Glutamatergic neuron (in vitro differentiated cells): ENCODE data around the gene RHOJ. TPM values are rescaled to one million over a fixed set of nuclear protein-coding genes. Genes with fewer than 3 reads are reported as not detected.

Source experiments
- DNase-seq: peaks from one replicate; pipeline ENCODE4 v3.0.0; 2022
- H3K27ac Mint-ChIP-seq: one replicate; pipeline ENCODE4 v1.8.0; 2020; ENCODE audit warnings: mild to moderate bottlenecking, mixed read lengths, inconsistent platforms; ENCODE audit not compliant: unreplicated experiment
- H3K27me3 Mint-ChIP-seq: one replicate; pipeline ENCODE4 v1.8.0; 2020; ENCODE audit warnings: mild to moderate bottlenecking, moderate library complexity, mixed read lengths, inconsistent platforms; ENCODE audit not compliant: unreplicated experiment
- H3K36me3 Mint-ChIP-seq: one replicate; pipeline ENCODE4 v1.8.0; 2020; ENCODE audit warnings: mild to moderate bottlenecking, mixed read lengths, inconsistent platforms; ENCODE audit not compliant: unreplicated experiment
- H3K4me1 Mint-ChIP-seq: one replicate; pipeline ENCODE4 v1.8.0; 2020; ENCODE audit warnings: mild to moderate bottlenecking, low read depth, mixed read lengths, inconsistent platforms; ENCODE audit not compliant: unreplicated experiment
- H3K4me3 Mint-ChIP-seq: one replicate; pipeline ENCODE4 v1.8.0; 2020; ENCODE audit warnings: mild to moderate bottlenecking, mixed read lengths, inconsistent platforms; ENCODE audit not compliant: unreplicated experiment
- H3K9me3 Mint-ChIP-seq: one replicate; pipeline ENCODE4 v1.8.0; 2020; ENCODE audit warnings: mild to moderate bottlenecking, moderate library complexity, mixed read lengths, inconsistent platforms; ENCODE audit not compliant: unreplicated experiment
- total RNA-seq: library from RNA; stranded (reverse); fragmentation: NEBNext Ultra II Directional; extraction: Animal tissue kit (Norgen Biotek cat#: 25700); gene quantifications from one replicate; pipeline ENCODE4 v1.2.1, GENCODE V29; 2021; ENCODE audit not compliant: unreplicated experiment
- TF ChIP-seq, protein P1 (sequence below): fragments of 200-600 bp; sonication (generic); IDR thresholded peaks from one replicate; pipeline ENCODE4 v1.5.0; 2021; ENCODE audit not compliant: partially characterized antibody, unreplicated experiment

Gene RHOJ
- total RNA-seq, 1 donor from 2014 or later = not detected

DNA sequence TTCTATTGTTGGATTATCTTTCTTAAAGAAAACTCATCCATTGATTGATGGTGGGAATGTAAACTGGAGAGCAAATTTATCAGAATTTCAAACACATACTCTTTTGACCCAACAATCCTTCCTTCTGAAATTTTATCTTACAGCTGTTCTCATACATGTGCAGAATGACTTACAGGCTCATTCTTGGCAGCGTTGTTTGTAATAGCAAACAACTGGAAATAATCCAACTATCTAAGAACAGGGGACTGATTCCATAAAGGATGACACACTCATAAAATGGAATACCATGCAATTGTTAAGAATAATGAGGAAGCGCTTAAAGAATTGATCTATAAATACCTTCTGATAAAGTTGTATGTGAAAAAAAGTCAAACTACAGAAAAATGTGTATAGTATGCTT lies 24.0 kb downstream of the RHOJ start:
- no peaks in the 10 kb centered on the region for H3K9me3 Mint-ChIP-seq
- no peaks in the 10 kb centered on the region for H3K27me3 Mint-ChIP-seq

DNA sequence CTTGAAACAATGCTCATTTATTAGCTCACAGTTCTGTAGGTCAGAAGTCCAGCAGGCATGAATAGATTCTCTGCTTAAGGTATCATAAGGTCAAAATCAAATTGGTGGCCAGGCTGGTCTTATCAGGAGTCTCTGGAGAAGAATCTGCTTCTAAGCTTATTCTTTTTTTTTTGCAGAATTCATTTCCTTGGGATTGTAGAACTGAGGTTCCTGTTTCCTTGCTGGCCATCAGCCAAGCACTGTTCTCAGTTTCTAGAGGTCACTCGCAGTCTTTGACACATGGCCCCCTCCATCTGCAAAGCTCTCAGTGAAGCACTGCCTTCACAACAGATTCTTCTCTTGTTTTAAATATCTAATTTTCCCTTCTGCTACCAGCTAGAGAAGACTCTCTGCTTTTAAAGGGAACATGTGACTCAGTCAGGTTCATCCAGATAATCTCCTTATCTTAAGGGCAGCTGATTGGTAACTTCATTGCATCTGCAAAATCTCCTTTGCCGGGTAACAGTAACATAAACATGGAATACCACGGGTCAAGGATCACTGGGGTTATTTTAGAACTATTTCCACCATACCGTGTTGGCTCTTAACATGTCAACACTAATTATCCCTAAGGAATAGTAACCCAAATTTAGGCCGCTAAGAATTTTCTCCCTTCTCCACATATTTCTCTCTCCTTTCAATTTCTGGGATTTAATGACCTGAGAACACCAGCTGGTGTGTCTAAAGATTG lies 25.3 kb downstream of the RHOJ start:
- Mint-ChIP-seq H3K27ac (no peak overlapping the region), H3K4me3 (no peak overlapping the region), H3K36me3 (no peaks in the 10 kb centered on the region), H3K9me3 (peaks cover 2% of the 10 kb centered on the region), H3K27me3 (no peaks in the 10 kb centered on the region), H3K4me1 (no peaks in the 10 kb centered on the region)
- DNase-seq = no peak
- TF ChIP-seq, protein P1, sequence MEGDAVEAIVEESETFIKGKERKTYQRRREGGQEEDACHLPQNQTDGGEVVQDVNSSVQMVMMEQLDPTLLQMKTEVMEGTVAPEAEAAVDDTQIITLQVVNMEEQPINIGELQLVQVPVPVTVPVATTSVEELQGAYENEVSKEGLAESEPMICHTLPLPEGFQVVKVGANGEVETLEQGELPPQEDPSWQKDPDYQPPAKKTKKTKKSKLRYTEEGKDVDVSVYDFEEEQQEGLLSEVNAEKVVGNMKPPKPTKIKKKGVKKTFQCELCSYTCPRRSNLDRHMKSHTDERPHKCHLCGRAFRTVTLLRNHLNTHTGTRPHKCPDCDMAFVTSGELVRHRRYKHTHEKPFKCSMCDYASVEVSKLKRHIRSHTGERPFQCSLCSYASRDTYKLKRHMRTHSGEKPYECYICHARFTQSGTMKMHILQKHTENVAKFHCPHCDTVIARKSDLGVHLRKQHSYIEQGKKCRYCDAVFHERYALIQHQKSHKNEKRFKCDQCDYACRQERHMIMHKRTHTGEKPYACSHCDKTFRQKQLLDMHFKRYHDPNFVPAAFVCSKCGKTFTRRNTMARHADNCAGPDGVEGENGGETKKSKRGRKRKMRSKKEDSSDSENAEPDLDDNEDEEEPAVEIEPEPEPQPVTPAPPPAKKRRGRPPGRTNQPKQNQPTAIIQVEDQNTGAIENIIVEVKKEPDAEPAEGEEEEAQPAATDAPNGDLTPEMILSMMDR = no peak

More for the DNA sequence above, 24.0 kb downstream of the RHOJ start:
- no peak for DNase-seq
- Mint-ChIP-seq H3K4me3 (no peak overlapping the region), H3K36me3 (no peaks in the 10 kb centered on the region), H3K4me1 (no peaks in the 10 kb centered on the region), H3K27ac (no peak overlapping the region)
- TF ChIP-seq, protein P1 = no peak

DNA sequence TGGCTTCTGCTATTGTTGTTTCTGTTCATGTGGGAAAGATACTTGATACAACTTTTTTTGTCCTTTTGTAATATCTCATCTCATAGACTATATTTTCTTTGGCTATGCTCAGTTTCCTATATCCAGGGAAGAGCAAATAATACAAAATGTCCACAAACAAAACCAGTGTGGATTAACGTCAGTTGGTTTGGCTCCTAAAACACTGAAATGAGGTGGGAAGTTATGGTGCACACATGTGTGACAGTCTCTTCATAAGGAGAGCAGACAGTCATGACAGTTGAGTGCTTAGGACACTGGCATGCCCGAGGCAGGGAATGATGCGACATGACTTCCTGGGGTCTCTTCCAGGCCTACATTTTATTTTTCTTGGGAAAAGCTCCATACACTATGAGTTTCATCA lies 27.5 kb downstream of the RHOJ start:
- no peak for DNase-seq
- H3K4me1 Mint-ChIP-seq = no peaks in the 10 kb centered on the region
- no peaks in the 10 kb centered on the region for H3K27me3 Mint-ChIP-seq
- TF ChIP-seq, protein P1 = no peak
- no peak overlapping the region for H3K27ac Mint-ChIP-seq
- no peak overlapping the region for H3K4me3 Mint-ChIP-seq
- no peaks in the 10 kb centered on the region for H3K36me3 Mint-ChIP-seq
- peaks cover 2% of the 10 kb centered on the region for H3K9me3 Mint-ChIP-seq

DNA sequence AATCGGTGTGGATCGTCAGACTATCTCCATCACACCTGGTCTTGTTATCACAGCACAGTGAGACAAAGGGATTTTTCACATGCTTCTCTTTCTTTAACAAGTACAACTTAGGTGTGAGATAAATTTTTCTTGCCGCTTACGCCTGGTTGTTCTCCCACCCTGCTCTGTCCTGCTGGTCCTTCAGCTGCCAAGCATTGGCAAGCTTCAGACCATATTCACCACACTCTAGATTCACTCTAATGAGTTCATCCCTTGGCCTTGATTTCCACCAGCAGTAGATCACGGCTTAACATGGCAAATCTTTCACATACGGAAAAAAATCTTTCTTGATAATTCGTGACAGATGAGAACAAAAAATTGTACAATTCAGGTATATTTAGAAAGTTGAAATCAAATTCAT lies 33.5 kb downstream of the RHOJ start:
- Mint-ChIP-seq H3K27ac (no peak overlapping the region), H3K4me3 (no peak overlapping the region), H3K36me3 (no peaks in the 10 kb centered on the region), H3K9me3 (peaks cover 2% of the 10 kb centered on the region), H3K4me1 (peaks cover 4% of the 10 kb centered on the region), H3K27me3 (no peaks in the 10 kb centered on the region)
- no peak for DNase-seq
- TF ChIP-seq, protein P1 = no peak

DNA sequence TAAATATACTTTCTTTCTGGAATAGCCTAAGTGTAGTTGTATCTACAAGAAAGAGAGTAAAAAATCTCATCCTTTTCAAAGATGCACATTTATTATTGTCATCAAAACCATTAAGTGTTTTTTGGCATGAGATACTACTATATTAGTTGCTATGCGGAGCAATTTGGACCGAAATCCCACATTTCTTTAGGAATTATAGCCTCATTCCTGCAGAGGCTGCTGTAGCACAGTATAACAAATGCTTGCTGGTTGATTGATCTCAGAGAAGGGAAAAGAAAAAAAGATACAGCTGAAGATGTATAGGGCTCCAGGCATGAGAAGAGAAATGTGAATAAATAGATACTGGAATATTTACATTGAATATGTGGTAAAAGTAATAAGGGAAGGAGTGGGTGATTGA lies 36.0 kb downstream of the RHOJ start:
- no peak for DNase-seq
- peaks cover 4% of the 10 kb centered on the region for H3K4me1 Mint-ChIP-seq
- no peak overlapping the region for H3K4me3 Mint-ChIP-seq
- no peaks in the 10 kb centered on the region for H3K36me3 Mint-ChIP-seq
- no peak overlapping the region for H3K27ac Mint-ChIP-seq
- TF ChIP-seq, protein P1 = no peak
- no peaks in the 10 kb centered on the region for H3K9me3 Mint-ChIP-seq
- H3K27me3 Mint-ChIP-seq = no peaks in the 10 kb centered on the region
